Hepatic stellate cell (primary cell): ENCODE data around the gene PTEN.

Experiments used
- DNase-seq: peaks from one replicate; pipeline ENCODE4 v3.0.0; 2011; ENCODE audit warnings: low spot score

Gene PTEN

GRCh38 chr10:87921931-87922688, 58.7 kb downstream of the PTEN start:
- DNase-seq, result no peak

- no peak for DNase-seq
Observed at GRCh38 chr10:87923233-87923632, 59.8 kb downstream of the PTEN start.

GRCh38 chr10:87925570-87925969, 62.1 kb downstream of the PTEN start:
- no peak for DNase-seq

GRCh38 chr10:87927091-87927490, 63.7 kb downstream of the PTEN start:
- peak; percentile 14 for DNase-seq

GRCh38 chr10:87928996-87929395, 65.6 kb downstream of the PTEN start:
- no peak for DNase-seq

- no peak for DNase-seq
Observed at GRCh38 chr10:87930141-87930540, 66.7 kb downstream of the PTEN start.

- DNase-seq, result no peak
Observed at GRCh38 chr10:87930934-87931835, 67.8 kb downstream of the PTEN start.

- no peak for DNase-seq
Observed at GRCh38 chr10:87931836-87932230, 68.4 kb downstream of the PTEN start.

- no peak for DNase-seq
Observed at GRCh38 chr10:87935290-87936141, 72.1 kb downstream of the PTEN start.

GRCh38 chr10:87940210-87940609, 76.8 kb downstream of the PTEN start:
- no peak for DNase-seq

- DNase-seq, result no peak
Observed at GRCh38 chr10:87942884-87943527, 79.6 kb downstream of the PTEN start.

GRCh38 chr10:87945984-87946383, 82.6 kb downstream of the PTEN start:
- DNase-seq, result no peak

- DNase-seq, result no peak
Observed at GRCh38 chr10:87952612-87953011, 89.2 kb downstream of the PTEN start.

GRCh38 chr10:87956055-87956454, 92.6 kb downstream of the PTEN start:
- no peak for DNase-seq

- no peak for DNase-seq
Observed at GRCh38 chr10:87957702-87958101, 94.3 kb downstream of the PTEN start.

GRCh38 chr10:87960230-87960629, 96.8 kb downstream of the PTEN start:
- no peak for DNase-seq

GRCh38 chr10:87961314-87961713, 97.9 kb downstream of the PTEN start:
- DNase-seq, result peak; percentile 22

GRCh38 chr10:87966459-87966858, 103.0 kb downstream of the PTEN start:
- no peak for DNase-seq

- DNase-seq, result no peak
Observed at GRCh38 chr10:87973635-87974034, 110.2 kb downstream of the PTEN start.

- no peak for DNase-seq
Observed at GRCh38 chr10:87974130-87974529, 110.7 kb downstream of the PTEN start.

GRCh38 chr10:87974769-87975168, 111.3 kb downstream of the PTEN start:
- no peak for DNase-seq
